H9 (cell line): Measurements from ENCODE around the gene CABP7. TPM values are rescaled to one million over a fixed set of nuclear protein-coding genes. Genes with fewer than 3 reads are reported as not detected.

Source experiments
- DNase-seq: peaks from one replicate; pipeline ENCODE4 v3.0.0-alpha.2; 2017
- H2AFZ ChIP-seq: one replicate; pipeline ENCODE4 v1.6.1; 2013; ENCODE audit warnings: mild to moderate bottlenecking, low read length, control low read depth, moderate library complexity
- H2AK5ac ChIP-seq: 2 replicates; pipeline ENCODE4 v1.6.1; 2013; ENCODE audit warnings: low read length, control low read depth, mixed read lengths; ENCODE audit not compliant: insufficient read length
- H2BK120ac ChIP-seq: one replicate; pipeline ENCODE4 v1.6.1; 2013; ENCODE audit warnings: low read depth, mild to moderate bottlenecking, low read length, control low read depth, inconsistent platforms; ENCODE audit not compliant: poor library complexity, severe bottlenecking
- H2BK12ac ChIP-seq: 2 replicates; pipeline ENCODE4 v1.6.1; 2013; ENCODE audit warnings: low read length, control low read depth, mixed read lengths, low read depth; ENCODE audit not compliant: insufficient read length
- H2BK15ac ChIP-seq: 2 replicates; pipeline ENCODE4 v1.6.1; 2013; ENCODE audit warnings: low read depth, low read length, control low read depth
- H2BK20ac ChIP-seq: one replicate; pipeline ENCODE4 v1.6.1; 2013; ENCODE audit warnings: low read depth, mild to moderate bottlenecking, low read length, control low read depth, inconsistent platforms; ENCODE audit not compliant: poor library complexity, severe bottlenecking
- H2BK5ac ChIP-seq: 2 replicates; pipeline ENCODE4 v1.6.1; 2013; ENCODE audit warnings: low read length, control low read depth, mixed read lengths; ENCODE audit not compliant: insufficient read length
- H3K14ac ChIP-seq: 2 replicates; pipeline ENCODE4 v1.6.1; 2013; ENCODE audit warnings: low read length, control low read depth; ENCODE audit not compliant: insufficient read depth
- H3K18ac ChIP-seq: 2 replicates; pipeline ENCODE4 v1.6.1; 2013; ENCODE audit warnings: low read depth, mild to moderate bottlenecking, mixed read lengths, low read length, control low read depth; ENCODE audit not compliant: insufficient read length
- H3K23ac ChIP-seq: 2 replicates; pipeline ENCODE4 v1.6.1; 2013; ENCODE audit warnings: low read length, control low read depth, mixed read lengths, low read depth; ENCODE audit not compliant: insufficient read length
- H3K23me2 ChIP-seq: 2 replicates; pipeline ENCODE4 v1.6.1; 2013; ENCODE audit warnings: low read depth, mild to moderate bottlenecking, mixed read lengths, low read length, control low read depth; ENCODE audit not compliant: insufficient read length, poor library complexity, severe bottlenecking
- H3K27ac ChIP-seq: 2 replicates; pipeline ENCODE4 v1.5.1; 2013; ENCODE audit warnings: low read length, control low read depth, mixed read lengths, low read depth; ENCODE audit not compliant: insufficient read length
- H3K27me3 ChIP-seq: 2 replicates; pipeline ENCODE4 v1.6.1; 2013; ENCODE audit warnings: low read length, control low read depth, inconsistent platforms; ENCODE audit not compliant: insufficient read depth
- H3K4ac ChIP-seq: 2 replicates; pipeline ENCODE4 v1.6.1; 2013; ENCODE audit warnings: low read depth, mild to moderate bottlenecking, control low read depth, inconsistent platforms, low read length, moderate library complexity
- H3K4me1 ChIP-seq: 2 replicates; pipeline ENCODE4 v1.6.1; 2013; ENCODE audit warnings: low read length, control low read depth, inconsistent platforms; ENCODE audit not compliant: insufficient read depth
- H3K4me2 ChIP-seq: 2 replicates; pipeline ENCODE4 v1.6.1; 2013; ENCODE audit warnings: low read length, control low read depth, mixed read lengths; ENCODE audit not compliant: insufficient read length, insufficient read depth
- H3K56ac ChIP-seq: 2 replicates; pipeline ENCODE4 v1.6.1; 2013; ENCODE audit warnings: low read depth, mild to moderate bottlenecking, mixed read lengths, low read length, control low read depth; ENCODE audit not compliant: insufficient read length
- H3K79me1 ChIP-seq: 2 replicates; pipeline ENCODE4 v1.6.1; 2013; ENCODE audit warnings: low read depth, mild to moderate bottlenecking, moderate library complexity, low read length, control low read depth, inconsistent platforms; ENCODE audit not compliant: insufficient read depth, poor library complexity, severe bottlenecking
- H3K79me2 ChIP-seq: 2 replicates; pipeline ENCODE4 v1.6.1; 2013; ENCODE audit warnings: low read length, control low read depth, inconsistent platforms; ENCODE audit not compliant: insufficient read depth
- H3K9ac ChIP-seq: 2 replicates; pipeline ENCODE4 v1.6.1; 2013; ENCODE audit warnings: low read length, control low read depth, mixed read lengths; ENCODE audit not compliant: insufficient read length; ENCODE audit errors: extremely low read depth
- H3K9me3 ChIP-seq: one replicate; pipeline ENCODE4 v1.6.1; 2013; ENCODE audit warnings: low read depth, low read length, inconsistent platforms; ENCODE audit not compliant: control insufficient read depth
- H3T11ph ChIP-seq: one replicate; pipeline ENCODE4 v1.6.1; 2013; ENCODE audit warnings: mild to moderate bottlenecking, low read length, control low read depth, inconsistent platforms
- H4K20me1 ChIP-seq: one replicate; pipeline ENCODE4 v1.6.1; 2013; ENCODE audit not compliant: control insufficient read depth, insufficient read length, insufficient read depth
- H4K5ac ChIP-seq: 2 replicates; pipeline ENCODE4 v1.6.1; 2013; ENCODE audit warnings: low read depth, mild to moderate bottlenecking, mixed read lengths, low read length, control low read depth; ENCODE audit not compliant: insufficient read length
- H4K8ac ChIP-seq: replicated peaks from 2 replicates; pipeline ENCODE4 v1.6.1; 2013; ENCODE audit warnings: low read length, control low read depth, mixed read lengths, low read depth; ENCODE audit not compliant: insufficient read length
- H4K91ac ChIP-seq: 2 replicates; pipeline ENCODE4 v1.6.1; 2013; ENCODE audit warnings: low read depth, mild to moderate bottlenecking, moderate library complexity, mixed read lengths, low read length, control low read depth; ENCODE audit not compliant: insufficient read length
- H3K27ac Mint-ChIP-seq, 3 experiments: 2 replicates in 2 of 3; 3 replicates in 1 of 3; pipeline ENCODE4 v1.8.0; 2020 to 2021; ENCODE audit warnings: mixed read lengths in 3 of 3, mild to moderate bottlenecking in 1 of 3, moderate library complexity in 1 of 3
- H3K27me3 Mint-ChIP-seq: 2 replicates; pipeline ENCODE4 v1.8.0; 2021; ENCODE audit warnings: low read depth, mild to moderate bottlenecking, moderate library complexity, mixed read lengths
- H3K36me3 Mint-ChIP-seq, 3 experiments: 2 replicates in 2 of 3; 3 replicates in 1 of 3; pipeline ENCODE4 v1.8.0; 2020 to 2021; ENCODE audit warnings: low read depth in 3 of 3, mixed read lengths in 3 of 3; ENCODE audit not compliant: insufficient read depth in 1 of 3
- H3K4me1 Mint-ChIP-seq, 2 experiments: 2 replicates each; pipeline ENCODE4 v1.8.0; 2020; ENCODE audit warnings: mixed read lengths in 2 of 2
- H3K4me3 Mint-ChIP-seq, 2 experiments: 2 replicates in 1 of 2; 3 replicates in 1 of 2; pipeline ENCODE4 v1.8.0; 2020 to 2021; ENCODE audit warnings: mild to moderate bottlenecking in 2 of 2, mixed read lengths in 2 of 2, moderate library complexity in 1 of 2
- H3K9me3 Mint-ChIP-seq, 2 experiments: 2 replicates in 1 of 2; 3 replicates in 1 of 2; pipeline ENCODE4 v1.8.0; 2020; ENCODE audit warnings: mild to moderate bottlenecking in 2 of 2, mixed read lengths in 2 of 2, moderate library complexity in 1 of 2
- WGBS: extraction: QIAGEN DNeasy Blood & Tissue Kit; methylation state at CpG from one replicate; pipeline ENCODE4 v1.1.7; 2013; ENCODE audit warnings: missing lambda C conversion rate, low lambda C conversion rate, mixed read lengths; ENCODE audit not compliant: insufficient read length; ENCODE audit errors: extremely low coverage; 5-methylcytosine and 5-hydroxymethylcytosine counted together
- total RNA-seq: library from RNA; stranded (reverse); gene quantifications from 2 replicates; pipeline ENCODE4 v1.2.1, GENCODE V29; 2021
- TF ChIP-seq, protein P1 (sequence below): fragments of 200-600 bp; sonication (generic); conservative IDR thresholded peaks from 3 replicates; pipeline ENCODE4 v1.8.0; 2021; ENCODE audit warnings: antibody characterized with exemption, mild to moderate bottlenecking

The CABP7 gene
- total RNA-seq, 1 experiment from 2014 or later, result 0.83 TPM

DNA sequence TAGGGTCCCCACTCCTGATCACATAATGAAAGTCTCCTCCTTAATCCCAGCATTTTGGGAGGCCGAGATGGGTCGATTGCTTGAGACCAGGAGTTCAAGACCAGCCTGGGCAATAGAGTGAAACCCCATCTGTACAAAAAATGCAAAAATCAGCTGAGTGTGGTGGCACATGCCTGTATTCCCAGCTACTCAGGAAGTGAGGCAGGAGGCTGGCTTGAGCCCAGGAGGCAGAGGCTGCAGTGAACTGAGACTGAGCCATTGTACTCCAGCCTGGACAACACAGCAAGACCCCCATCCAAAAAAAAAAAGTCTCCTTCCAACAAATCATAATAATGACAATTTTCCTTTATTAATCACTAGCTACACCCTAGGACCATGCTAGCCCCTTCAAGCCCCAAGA lies 31.9 kb downstream of the CABP7 start:
- no peaks in the 10 kb centered on the region for H3K9me3 ChIP-seq
- no peaks in the 10 kb centered on the region for H3K27me3 ChIP-seq
- Mint-ChIP-seq H3K9me3 (no peaks in the 10 kb centered on the region), H3K27me3 (no peaks in the 10 kb centered on the region; the same call in 1 of the 2 replicates), H3K4me1 (peaks cover 2 to 15% of the 10 kb centered on the region in 2 experiments), H3K36me3 (peaks cover 0 to 1% (median 0%) of the 10 kb centered on the region in 3 experiments; a peak in 4 of 7 replicates), H3K27ac (no peak overlapping the region), H3K4me3 (no peak overlapping the region)
- no peak overlapping the region for H3K9ac ChIP-seq
- no peak overlapping the region for H2BK20ac ChIP-seq
- H4K8ac ChIP-seq, result no peak overlapping the region
- no peak overlapping the region for H4K91ac ChIP-seq
- no peak overlapping the region for H3K4me2 ChIP-seq
- H3K23ac ChIP-seq, result no peak overlapping the region
- no peaks in the 10 kb centered on the region for H4K20me1 ChIP-seq
- H2BK12ac ChIP-seq, result no peak overlapping the region
- H3T11ph ChIP-seq, result no peak overlapping the region
- H2BK120ac ChIP-seq, result no peak overlapping the region
- TF ChIP-seq, protein P1, sequence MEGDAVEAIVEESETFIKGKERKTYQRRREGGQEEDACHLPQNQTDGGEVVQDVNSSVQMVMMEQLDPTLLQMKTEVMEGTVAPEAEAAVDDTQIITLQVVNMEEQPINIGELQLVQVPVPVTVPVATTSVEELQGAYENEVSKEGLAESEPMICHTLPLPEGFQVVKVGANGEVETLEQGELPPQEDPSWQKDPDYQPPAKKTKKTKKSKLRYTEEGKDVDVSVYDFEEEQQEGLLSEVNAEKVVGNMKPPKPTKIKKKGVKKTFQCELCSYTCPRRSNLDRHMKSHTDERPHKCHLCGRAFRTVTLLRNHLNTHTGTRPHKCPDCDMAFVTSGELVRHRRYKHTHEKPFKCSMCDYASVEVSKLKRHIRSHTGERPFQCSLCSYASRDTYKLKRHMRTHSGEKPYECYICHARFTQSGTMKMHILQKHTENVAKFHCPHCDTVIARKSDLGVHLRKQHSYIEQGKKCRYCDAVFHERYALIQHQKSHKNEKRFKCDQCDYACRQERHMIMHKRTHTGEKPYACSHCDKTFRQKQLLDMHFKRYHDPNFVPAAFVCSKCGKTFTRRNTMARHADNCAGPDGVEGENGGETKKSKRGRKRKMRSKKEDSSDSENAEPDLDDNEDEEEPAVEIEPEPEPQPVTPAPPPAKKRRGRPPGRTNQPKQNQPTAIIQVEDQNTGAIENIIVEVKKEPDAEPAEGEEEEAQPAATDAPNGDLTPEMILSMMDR, result no peak
- DNase-seq, result no peak
- no peak overlapping the region for H3K27ac ChIP-seq
- H3K4ac ChIP-seq, result no peak overlapping the region
- no peak overlapping the region for H3K18ac ChIP-seq
- H2BK5ac ChIP-seq, result no peak overlapping the region
- no peak overlapping the region for H2BK15ac ChIP-seq
- no peaks in the 10 kb centered on the region for H3K79me1 ChIP-seq
- no peak overlapping the region for H3K56ac ChIP-seq
- H3K14ac ChIP-seq, result no peak overlapping the region
- no CpG with 5 or more reads among the region's 2 CpGs for WGBS
- no peaks in the 10 kb centered on the region for H3K23me2 ChIP-seq
- H2AK5ac ChIP-seq, result no peak overlapping the region
- H2AFZ ChIP-seq, result no peak overlapping the region
- H3K4me1 ChIP-seq, result no peaks in the 10 kb centered on the region
- no peak overlapping the region for H4K5ac ChIP-seq
- H3K79me2 ChIP-seq, result no peaks in the 10 kb centered on the region
